HepG2 (cell line): ENCODE data around the gene MAST1. TPM values are rescaled to one million over a fixed set of nuclear protein-coding genes. Genes with fewer than 3 reads are reported as not detected.

Source experiments
- ARID2 ChIP-seq: sonication (generic); formaldehyde crosslinking; IDR thresholded peaks from 2 replicates; pipeline ENCODE4 v1.8.1; 2022; ENCODE audit warnings: mild to moderate bottlenecking, missing genetic modification reagents, borderline replicate concordance
- FLYWCH1 ChIP-seq: sonication (generic); formaldehyde crosslinking; IDR thresholded peaks from 2 replicates; pipeline ENCODE4 v1.8.1; 2023; ENCODE audit warnings: mild to moderate bottlenecking, missing genetic modification reagents
- HOXA5 ChIP-seq: sonication (generic); formaldehyde crosslinking; IDR thresholded peaks from 2 replicates; pipeline ENCODE4 v1.4.0; 2020; ENCODE audit warnings: missing genetic modification reagents
- KLF13 ChIP-seq: sonication (generic); formaldehyde crosslinking; IDR thresholded peaks from 2 replicates; pipeline ENCODE4 v1.4.0; 2020; ENCODE audit warnings: mild to moderate bottlenecking, missing genetic modification reagents
- MED8 ChIP-seq: sonication (generic); formaldehyde crosslinking; IDR thresholded peaks from 2 replicates; pipeline ENCODE4 v1.8.1; 2023; ENCODE audit warnings: mild to moderate bottlenecking, missing genetic modification reagents; ENCODE audit not compliant: insufficient replicate concordance
- RARG ChIP-seq: sonication (generic); formaldehyde crosslinking; IDR thresholded peaks from 2 replicates; pipeline ENCODE4 v1.4.0; 2020; ENCODE audit warnings: low read depth, mild to moderate bottlenecking, missing genetic modification reagents
- RFX1 ChIP-seq: fragments of 450-650 bp; IDR thresholded peaks from 2 replicates; pipeline ENCODE4 v1.6.1; 2017
- SIN3B ChIP-seq: fragments of 150-350 bp; IDR thresholded peaks from 2 replicates; pipeline ENCODE4 v1.6.1; 2014; ENCODE audit warnings: low read length
- SMAD1 ChIP-seq: sonication (generic); formaldehyde crosslinking; IDR thresholded peaks from 2 replicates; pipeline ENCODE4 v1.4.0; 2020; ENCODE audit warnings: missing genetic modification reagents, low read depth, mild to moderate bottlenecking, borderline replicate concordance
- SNAI1 ChIP-seq: sonication (generic); formaldehyde crosslinking; IDR thresholded peaks from 2 replicates; pipeline ENCODE4 v1.5.0; 2020; ENCODE audit warnings: mild to moderate bottlenecking, missing genetic modification reagents, borderline replicate concordance
- SOX6 ChIP-seq, 2 experiments: fragments of 450-650 bp in 1 of 2; sonication (generic) in 1 of 2; formaldehyde crosslinking in 1 of 2; IDR thresholded peaks; 2 replicates each; pipeline versions ENCODE4 v1.4.0 to v1.6.1; 2017 to 2020; ENCODE audit warnings: antibody characterized with exemption in 1 of 2, mild to moderate bottlenecking in 1 of 2, missing genetic modification reagents in 1 of 2
- TBP ChIP-seq: sonication (generic); formaldehyde crosslinking; IDR thresholded peaks from 2 replicates; pipeline ENCODE4 v1.5.0; 2020; ENCODE audit warnings: missing genetic modification reagents
- ZBTB20 ChIP-seq: sonication (generic); formaldehyde crosslinking; IDR thresholded peaks from 2 replicates; pipeline ENCODE4 v1.8.1; 2023; ENCODE audit warnings: missing genetic modification reagents, low read depth, mild to moderate bottlenecking, borderline replicate concordance
- ZC3H4 ChIP-seq: sonication (generic); formaldehyde crosslinking; IDR thresholded peaks from 2 replicates; pipeline ENCODE4 v1.4.0; 2020; ENCODE audit warnings: missing genetic modification reagents, borderline replicate concordance
- ZFP1 ChIP-seq: IDR thresholded peaks from 2 replicates; pipeline ENCODE4 v1.6.1; 2016
- ZNF225 ChIP-seq: sonication (generic); formaldehyde crosslinking; IDR thresholded peaks from 2 replicates; pipeline ENCODE4 v1.4.0; 2020; ENCODE audit warnings: mild to moderate bottlenecking, missing genetic modification reagents
- ZNF619 ChIP-seq: sonication (generic); formaldehyde crosslinking; IDR thresholded peaks from 2 replicates; pipeline ENCODE4 v1.4.0; 2020; ENCODE audit warnings: mild to moderate bottlenecking, missing genetic modification reagents
- ZNF709 ChIP-seq: sonication (generic); formaldehyde crosslinking; IDR thresholded peaks from 2 replicates; pipeline ENCODE4 v1.5.0; 2020; ENCODE audit warnings: mild to moderate bottlenecking, missing genetic modification reagents
- ZNF740 ChIP-seq: sonication (generic); formaldehyde crosslinking; IDR thresholded peaks from 2 replicates; pipeline ENCODE4 v1.4.0; 2020; ENCODE audit warnings: missing genetic modification reagents
- ZNF788 ChIP-seq: sonication (generic); formaldehyde crosslinking; IDR thresholded peaks from 2 replicates; pipeline ENCODE4 v1.5.0; 2020; ENCODE audit warnings: mild to moderate bottlenecking, missing genetic modification reagents, borderline replicate concordance
- ZNF800 ChIP-seq: sonication (generic); formaldehyde crosslinking; IDR thresholded peaks from 2 replicates; pipeline ENCODE4 v1.4.0; 2020; ENCODE audit warnings: missing genetic modification reagents
- ZNF883 ChIP-seq: sonication (generic); formaldehyde crosslinking; IDR thresholded peaks from 2 replicates; pipeline ENCODE4 v1.5.1; 2020; ENCODE audit warnings: mild to moderate bottlenecking, missing genetic modification reagents; ENCODE audit errors: not compliant biosample characterization
- polyA plus RNA-seq, 8 experiments: library from polyadenylated mRNA; depleted of rRNA in 3 of 8; stranded (reverse) in 7 of 8; unstranded in 1 of 8; fragments of >200 nt; fragmentation: Illumina TruSeq in 4 of 8; extraction: Trizol in 4 of 8; gene quantifications; 2 replicates each; pipeline versions ENCODE4 v1.2.1 to v1.2.3, GENCODE V29; 2011 to 2016; ENCODE audit warnings: low read depth in 4 of 8, missing spikeins in 1 of 8, mixed read lengths in 1 of 8; ENCODE audit not compliant: insufficient read depth in 1 of 8
- total RNA-seq, 5 experiments: library from RNA; depleted of rRNA; stranded (reverse); fragments of >200 nt; fragmentation: Illumina TruSeq; extraction: Trizol; gene quantifications; 2 replicates each; pipeline ENCODE4 v1.2.3, GENCODE V29; 2016; ENCODE audit warnings: low read depth in 1 of 5
- TF ChIP-seq, protein P1 (sequence below): sonication (generic); formaldehyde crosslinking; IDR thresholded peaks from 2 replicates; pipeline ENCODE4 v1.5.1; 2020; ENCODE audit warnings: mild to moderate bottlenecking, missing genetic modification reagents, borderline replicate concordance

MAST1 gene
- total and polyA plus RNA-seq, 2 of the 13 experiments (the other 11 are each of a cell fraction or from before 2014, with no cell fraction given) = 0.73 to 4.7 TPM

- TF ChIP-seq ZNF800 (CRISPR knock-in tag) (no peak), TBP (CRISPR knock-in tag) (no peak), RFX1 (no peak), SNAI1 (CRISPR knock-in tag) (0 out of 2 replicates have a peak, but pooled peaks have one; percentile 60), MED8 (no peak), SOX6 (IDR thresholded peaks at IDR 0.05) (no peak), SOX6 (CRISPR knock-in tag; IDR thresholded peaks at IDR 0.05) (peak; percentile 63), ARID2 (no peak), RARG (CRISPR knock-in tag) (no peak), ZBTB20 (CRISPR knock-in tag) (no peak), SIN3B (peak; percentile 82), ZNF619 (CRISPR knock-in tag) (no peak), ZNF709 (CRISPR knock-in tag) (no peak), ZNF788 (CRISPR knock-in tag) (peak; percentile 66; the same call in 1 of the 2 replicates), ZNF225 (CRISPR knock-in tag) (0 out of 2 replicates have a peak, but pooled peaks have one; percentile 68), HOXA5 (CRISPR knock-in tag) (no peak), ZNF740 (CRISPR knock-in tag) (no peak), ZC3H4 (CRISPR knock-in tag) (0 out of 2 replicates have a peak, but pooled peaks have one; percentile 71), ZNF883 (no peak), ZFP1 (CRISPR knock-in tag) (no peak), SMAD1 (0 out of 2 replicates have a peak, but pooled peaks have one; percentile 46), KLF13 (no peak), FLYWCH1 (no peak)
- TF ChIP-seq, protein P1, sequence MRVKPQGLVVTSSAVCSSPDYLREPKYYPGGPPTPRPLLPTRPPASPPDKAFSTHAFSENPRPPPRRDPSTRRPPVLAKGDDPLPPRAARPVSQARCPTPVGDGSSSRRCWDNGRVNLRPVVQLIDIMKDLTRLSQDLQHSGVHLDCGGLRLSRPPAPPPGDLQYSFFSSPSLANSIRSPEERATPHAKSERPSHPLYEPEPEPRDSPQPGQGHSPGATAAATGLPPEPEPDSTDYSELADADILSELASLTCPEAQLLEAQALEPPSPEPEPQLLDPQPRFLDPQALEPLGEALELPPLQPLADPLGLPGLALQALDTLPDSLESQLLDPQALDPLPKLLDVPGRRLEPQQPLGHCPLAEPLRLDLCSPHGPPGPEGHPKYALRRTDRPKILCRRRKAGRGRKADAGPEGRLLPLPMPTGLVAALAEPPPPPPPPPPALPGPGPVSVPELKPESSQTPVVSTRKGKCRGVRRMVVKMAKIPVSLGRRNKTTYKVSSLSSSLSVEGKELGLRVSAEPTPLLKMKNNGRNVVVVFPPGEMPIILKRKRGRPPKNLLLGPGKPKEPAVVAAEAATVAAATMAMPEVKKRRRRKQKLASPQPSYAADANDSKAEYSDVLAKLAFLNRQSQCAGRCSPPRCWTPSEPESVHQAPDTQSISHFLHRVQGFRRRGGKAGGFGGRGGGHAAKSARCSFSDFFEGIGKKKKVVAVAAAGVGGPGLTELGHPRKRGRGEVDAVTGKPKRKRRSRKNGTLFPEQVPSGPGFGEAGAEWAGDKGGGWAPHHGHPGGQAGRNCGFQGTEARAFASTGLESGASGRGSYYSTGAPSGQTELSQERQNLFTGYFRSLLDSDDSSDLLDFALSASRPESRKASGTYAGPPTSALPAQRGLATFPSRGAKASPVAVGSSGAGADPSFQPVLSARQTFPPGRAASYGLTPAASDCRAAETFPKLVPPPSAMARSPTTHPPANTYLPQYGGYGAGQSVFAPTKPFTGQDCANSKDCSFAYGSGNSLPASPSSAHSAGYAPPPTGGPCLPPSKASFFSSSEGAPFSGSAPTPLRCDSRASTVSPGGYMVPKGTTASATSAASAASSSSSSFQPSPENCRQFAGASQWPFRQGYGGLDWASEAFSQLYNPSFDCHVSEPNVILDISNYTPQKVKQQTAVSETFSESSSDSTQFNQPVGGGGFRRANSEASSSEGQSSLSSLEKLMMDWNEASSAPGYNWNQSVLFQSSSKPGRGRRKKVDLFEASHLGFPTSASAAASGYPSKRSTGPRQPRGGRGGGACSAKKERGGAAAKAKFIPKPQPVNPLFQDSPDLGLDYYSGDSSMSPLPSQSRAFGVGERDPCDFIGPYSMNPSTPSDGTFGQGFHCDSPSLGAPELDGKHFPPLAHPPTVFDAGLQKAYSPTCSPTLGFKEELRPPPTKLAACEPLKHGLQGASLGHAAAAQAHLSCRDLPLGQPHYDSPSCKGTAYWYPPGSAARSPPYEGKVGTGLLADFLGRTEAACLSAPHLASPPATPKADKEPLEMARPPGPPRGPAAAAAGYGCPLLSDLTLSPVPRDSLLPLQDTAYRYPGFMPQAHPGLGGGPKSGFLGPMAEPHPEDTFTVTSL = peak; percentile 60
Observed at GRCh38 chr19:12890787-12891552, 52.7 kb downstream of the MAST1 start, which contains the start of gene GCDH (continued).
